ENCODE measurements around the gene ZNF512B. TPM values are rescaled to one million over a fixed set of nuclear protein-coding genes. Genes with fewer than 3 reads are reported as not detected.
"Not testable (repeated sequence)": the region's sequence is repeated elsewhere in the genome, so short reads cannot be mapped to it uniquely, and the experiment has no call there.

The ZNF512B gene
- total and polyA plus RNA-seq, 4 donors: 8.7 to 18.9 (median 11.8) TPM

DNA sequence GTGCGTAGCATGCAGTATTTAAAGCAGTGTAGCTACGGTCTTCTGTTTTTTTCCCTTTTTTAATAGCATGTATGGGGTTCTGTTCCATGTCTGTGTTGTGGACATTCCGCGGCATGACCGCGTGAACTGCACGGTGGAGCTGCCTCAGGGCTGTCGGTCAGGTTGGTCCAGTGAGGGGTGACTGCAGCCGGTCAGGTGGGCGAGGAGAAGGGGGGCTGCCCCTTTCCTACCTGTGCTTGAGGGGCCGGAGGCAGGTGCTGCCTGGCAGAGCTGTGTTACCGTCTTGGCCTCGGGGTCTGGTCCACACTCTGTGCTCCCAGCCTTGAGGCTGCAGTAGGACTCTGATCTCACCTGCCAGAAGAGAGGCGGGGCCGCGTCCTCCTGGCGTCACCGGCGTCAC lies 38.0 kb downstream of the ZNF512B start:
- H3K9me3 ChIP-seq (ENCODE audit: control insufficient read depth in 4 of 4, insufficient read depth in 3 of 4, low read length in 3 of 4): no peaks in the 10 kb centered on the region
- ATAC-seq (ENCODE audit: insufficient read depth, low FRiP score) (no peak), DNase-seq (no peak)
- 95 to 96% methylated on average over 19 of the region's 19 CpGs for WGBS, 2 donors
- TF ChIP-seq CTCF (IDR thresholded peaks at IDR 0.05; ENCODE audit: control extremely low read depth, extremely low read depth): no peak
- H3K4me3 ChIP-seq: no peak overlapping the region
- no peaks in the 10 kb centered on the region for H3K27me3 ChIP-seq (ENCODE audit: control insufficient read depth in 3 of 3, insufficient read depth in 3 of 3, low read length in 2 of 3)
- no peaks in the 10 kb centered on the region for H3K4me1 ChIP-seq (ENCODE audit: control insufficient read depth in 5 of 5, insufficient read depth in 5 of 5, low read length in 5 of 5)
- no peak overlapping the region for H3K9ac ChIP-seq (ENCODE audit: insufficient read depth in 1 of 2, low read length in 2 of 2)
- H3K36me3 ChIP-seq (ENCODE audit: control insufficient read depth in 4 of 4, insufficient read depth in 4 of 4, low read length in 4 of 4): peaks cover 9 to 67% (median 31%) of the 10 kb centered on the region in 4 donors
- no peak overlapping the region for H3K27ac ChIP-seq (ENCODE audit: low read depth in 1 of 2, low read length in 1 of 2)

GRCh38 chr20:63930971-63931553 lies 38.7 kb downstream of the ZNF512B start:
- no peak overlapping the region for H3K27ac ChIP-seq (ENCODE audit: low read depth in 1 of 2, low read length in 1 of 2)
- no peak overlapping the region for H3K4me3 ChIP-seq
- 94 to 95% methylated on average over 37 of the region's 37 CpGs for WGBS, 2 donors
- peaks cover 11 to 70% (median 32%) of the 10 kb centered on the region in 4 donors for H3K36me3 ChIP-seq (ENCODE audit: control insufficient read depth in 4 of 4, insufficient read depth in 4 of 4, low read length in 4 of 4)
- ATAC-seq (ENCODE audit: insufficient read depth, low FRiP score) (no peak), DNase-seq (no peak)
- no peaks in the 10 kb centered on the region for H3K9me3 ChIP-seq (ENCODE audit: control insufficient read depth in 4 of 4, insufficient read depth in 3 of 4, low read length in 3 of 4)
- H3K27me3 ChIP-seq (ENCODE audit: control insufficient read depth in 3 of 3, insufficient read depth in 3 of 3, low read length in 2 of 3): no peaks in the 10 kb centered on the region
- H3K9ac ChIP-seq (ENCODE audit: insufficient read depth in 1 of 2, low read length in 2 of 2): no peak overlapping the region
- TF ChIP-seq CTCF (IDR thresholded peaks at IDR 0.05; ENCODE audit: control extremely low read depth, extremely low read depth): no peak
- no peaks in the 10 kb centered on the region for H3K4me1 ChIP-seq (ENCODE audit: control insufficient read depth in 5 of 5, insufficient read depth in 5 of 5, low read length in 5 of 5)

DNA sequence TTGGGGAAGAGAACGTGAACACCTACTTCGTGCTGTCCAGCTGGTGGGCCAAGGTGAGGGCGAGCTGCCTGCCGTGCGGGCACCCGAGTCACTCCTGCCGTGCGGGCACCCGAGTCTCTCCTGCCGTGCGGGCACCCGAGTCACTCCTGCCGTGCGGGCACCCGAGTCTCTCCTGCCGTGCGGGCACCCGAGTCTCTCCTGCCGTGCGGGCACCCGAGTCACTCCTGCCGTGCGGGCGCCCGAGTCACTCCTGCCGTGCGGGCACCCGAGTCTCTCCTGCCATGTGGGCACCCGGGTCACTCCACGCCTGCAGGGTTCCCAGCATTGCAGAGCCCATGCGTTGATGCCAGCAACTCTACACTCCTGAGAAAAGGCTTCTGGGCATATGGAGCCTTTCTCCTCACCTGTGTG lies 40.3 kb downstream of the ZNF512B start:
- 96% methylated on average over 31 of the region's 31 CpGs for WGBS, 2 donors
- DNase-seq; H3K27ac ChIP-seq (ENCODE audit: low read depth in 1 of 2, low read length in 1 of 2); H3K4me1 ChIP-seq (ENCODE audit: control insufficient read depth in 5 of 5, insufficient read depth in 5 of 5, low read length in 5 of 5); H3K9me3 ChIP-seq (ENCODE audit: control insufficient read depth in 4 of 4, insufficient read depth in 3 of 4, low read length in 3 of 4); H3K4me3 ChIP-seq; H3K9ac ChIP-seq (ENCODE audit: insufficient read depth in 1 of 2, low read length in 2 of 2); H3K27me3 ChIP-seq (ENCODE audit: control insufficient read depth in 3 of 3, insufficient read depth in 3 of 3, low read length in 2 of 3); ATAC-seq (ENCODE audit: insufficient read depth, low FRiP score): not testable (repeated sequence)
- peaks cover 11 to 57% (median 28%) of the 10 kb centered on the region in 4 donors for H3K36me3 ChIP-seq (ENCODE audit: control insufficient read depth in 4 of 4, insufficient read depth in 4 of 4, low read length in 4 of 4)

DNA sequence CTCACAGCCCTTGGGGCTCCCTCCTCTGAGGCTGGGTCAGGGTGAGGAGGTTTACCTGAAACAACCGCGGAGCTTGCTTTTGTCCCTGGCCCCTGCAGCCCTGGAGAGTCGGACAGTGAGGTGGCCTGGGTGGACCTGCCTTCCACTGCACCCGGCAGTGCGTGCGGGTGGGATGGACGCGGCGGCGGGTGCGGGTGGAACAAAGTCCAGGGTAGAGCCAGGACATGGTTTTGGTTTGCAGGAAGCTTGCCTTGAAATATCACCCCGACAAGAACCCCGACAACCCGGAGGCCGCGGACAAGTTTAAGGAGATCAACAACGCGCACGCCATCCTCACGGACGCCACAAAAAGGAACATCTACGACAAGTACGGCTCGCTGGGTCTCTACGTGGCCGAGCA lies 40.7 kb downstream of the ZNF512B start:
- Histone ChIP-seq H3K9me3 (ENCODE audit: control insufficient read depth in 4 of 4, insufficient read depth in 3 of 4, low read length in 3 of 4) (no peaks in the 10 kb centered on the region), H3K27ac (ENCODE audit: low read depth in 1 of 2, low read length in 1 of 2) (no peak overlapping the region), H3K4me3 (no peak overlapping the region), H3K4me1 (ENCODE audit: control insufficient read depth in 5 of 5, insufficient read depth in 5 of 5, low read length in 5 of 5) (no peaks in the 10 kb centered on the region), H3K36me3 (ENCODE audit: control insufficient read depth in 4 of 4, insufficient read depth in 4 of 4, low read length in 4 of 4) (peaks cover 11 to 54% (median 28%) of the 10 kb centered on the region in 4 donors), H3K9ac (ENCODE audit: insufficient read depth in 1 of 2, low read length in 2 of 2) (no peak overlapping the region), H3K27me3 (ENCODE audit: control insufficient read depth in 3 of 3, insufficient read depth in 3 of 3, low read length in 2 of 3) (no peaks in the 10 kb centered on the region)
- DNase-seq (no peak), ATAC-seq (ENCODE audit: insufficient read depth, low FRiP score) (no peak)
- WGBS, 2 donors: 98% methylated on average over 26 of the region's 26 CpGs
- no peak for TF ChIP-seq CTCF (IDR thresholded peaks at IDR 0.05; ENCODE audit: control extremely low read depth, extremely low read depth)
